Muscle layer of duodenum (tissue), 2 donors: ENCODE results near the gene AMBP.

Experiments
- H3K27ac ChIP-seq: one replicate; pipeline ENCODE4 v1.7.0; 2013; ENCODE audit warnings: mild to moderate bottlenecking, low read length
- H3K27me3 ChIP-seq: one replicate; pipeline ENCODE4 v1.7.0; 2013; ENCODE audit warnings: low read depth, mild to moderate bottlenecking, control low read depth, low read length
- H3K36me3 ChIP-seq, 2 donors: one replicate each; pipeline ENCODE4 v1.7.0; 2013; ENCODE audit warnings: low read length in 2 of 2, control low read depth in 1 of 2, mild to moderate bottlenecking in 1 of 2; ENCODE audit not compliant: insufficient read depth in 2 of 2, control insufficient read depth in 1 of 2
- H3K4me1 ChIP-seq, 2 donors: one replicate each; pipeline ENCODE4 v1.7.0; 2013; ENCODE audit warnings: low read length in 2 of 2, mild to moderate bottlenecking in 2 of 2, control low read depth in 1 of 2, moderate library complexity in 1 of 2; ENCODE audit not compliant: insufficient read depth in 2 of 2, control insufficient read depth in 1 of 2
- H3K4me3 ChIP-seq, 2 donors: one replicate each; pipeline ENCODE4 v1.7.0; 2013; ENCODE audit warnings: low read length in 2 of 2, low read depth in 1 of 2, mild to moderate bottlenecking in 1 of 2
- H3K9me3 ChIP-seq, 2 donors: one replicate each; pipeline ENCODE4 v1.7.0; 2013; ENCODE audit warnings: low read length in 2 of 2, control low read depth in 1 of 2, mild to moderate bottlenecking in 1 of 2; ENCODE audit not compliant: control insufficient read depth in 1 of 2
- donor health status: healthy.

Gene AMBP

DNA sequence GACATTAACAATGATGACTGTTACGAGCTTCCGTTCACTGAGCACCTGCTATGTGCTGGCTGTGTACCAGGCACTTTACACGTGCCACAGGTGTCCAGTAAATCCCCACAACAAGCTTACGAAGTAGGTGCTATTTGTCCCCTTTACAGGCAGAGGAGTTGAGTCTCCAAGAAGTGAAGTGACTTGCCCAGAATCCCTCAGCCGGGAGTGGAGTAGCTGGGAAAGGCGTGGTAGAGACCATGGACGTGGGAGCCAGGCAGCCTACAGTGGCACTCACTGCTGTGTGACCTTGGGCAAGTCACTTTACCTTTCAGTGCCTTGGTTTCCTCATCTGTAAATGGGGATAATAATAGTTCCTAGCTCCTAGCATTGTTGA is 669 bp upstream of the AMBP start:
- no peak overlapping the region for H3K4me3 ChIP-seq
- H3K4me1 ChIP-seq = peaks cover 0 to 3% of the 10 kb centered on the region in 2 donors
- no peak overlapping the region for H3K27ac ChIP-seq
- peaks cover 6% of the 10 kb centered on the region for H3K27me3 ChIP-seq
- H3K36me3 ChIP-seq = no peaks in the 10 kb centered on the region
- H3K9me3 ChIP-seq = no peaks in the 10 kb centered on the region

DNA sequence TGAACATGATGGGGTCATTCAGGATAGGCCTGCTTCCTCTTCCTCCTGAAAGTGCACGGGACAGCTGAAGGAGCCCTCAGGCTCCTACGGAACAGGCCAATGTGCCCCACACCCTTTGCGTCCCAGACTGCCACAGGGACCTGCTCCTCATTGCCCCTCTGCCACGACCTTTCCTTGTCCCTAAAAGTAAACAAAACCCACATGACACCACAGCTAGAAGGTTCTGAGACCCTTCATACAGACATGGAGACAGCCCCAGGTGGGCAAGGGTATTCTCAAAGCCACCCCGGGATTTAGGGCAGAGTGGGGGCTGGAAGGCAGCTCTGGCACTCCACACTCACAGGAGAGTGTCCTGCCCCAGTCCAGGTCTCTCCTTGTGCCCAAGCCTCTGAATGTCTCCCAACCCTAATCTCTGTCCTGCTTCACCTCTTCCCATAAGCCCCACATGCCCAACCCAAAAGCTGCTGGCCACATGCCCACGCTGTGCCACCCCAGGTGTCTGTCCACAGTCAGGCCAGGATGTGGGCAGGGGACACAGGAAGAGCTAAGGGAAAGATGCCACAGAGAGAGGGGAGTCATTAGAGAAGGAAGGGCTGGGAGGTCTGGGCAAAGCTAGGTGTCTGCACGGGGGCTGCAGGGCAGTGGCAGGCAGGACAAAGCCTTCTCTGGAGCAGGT is 800 bp downstream of the AMBP start:
- Histone ChIP-seq H3K4me3 (no peak overlapping the region), H3K9me3 (no peaks in the 10 kb centered on the region), H3K4me1 (peaks cover 0 to 4% of the 10 kb centered on the region in 2 donors), H3K27ac (no peak overlapping the region), H3K27me3 (peaks cover 6% of the 10 kb centered on the region), H3K36me3 (no peaks in the 10 kb centered on the region)

DNA sequence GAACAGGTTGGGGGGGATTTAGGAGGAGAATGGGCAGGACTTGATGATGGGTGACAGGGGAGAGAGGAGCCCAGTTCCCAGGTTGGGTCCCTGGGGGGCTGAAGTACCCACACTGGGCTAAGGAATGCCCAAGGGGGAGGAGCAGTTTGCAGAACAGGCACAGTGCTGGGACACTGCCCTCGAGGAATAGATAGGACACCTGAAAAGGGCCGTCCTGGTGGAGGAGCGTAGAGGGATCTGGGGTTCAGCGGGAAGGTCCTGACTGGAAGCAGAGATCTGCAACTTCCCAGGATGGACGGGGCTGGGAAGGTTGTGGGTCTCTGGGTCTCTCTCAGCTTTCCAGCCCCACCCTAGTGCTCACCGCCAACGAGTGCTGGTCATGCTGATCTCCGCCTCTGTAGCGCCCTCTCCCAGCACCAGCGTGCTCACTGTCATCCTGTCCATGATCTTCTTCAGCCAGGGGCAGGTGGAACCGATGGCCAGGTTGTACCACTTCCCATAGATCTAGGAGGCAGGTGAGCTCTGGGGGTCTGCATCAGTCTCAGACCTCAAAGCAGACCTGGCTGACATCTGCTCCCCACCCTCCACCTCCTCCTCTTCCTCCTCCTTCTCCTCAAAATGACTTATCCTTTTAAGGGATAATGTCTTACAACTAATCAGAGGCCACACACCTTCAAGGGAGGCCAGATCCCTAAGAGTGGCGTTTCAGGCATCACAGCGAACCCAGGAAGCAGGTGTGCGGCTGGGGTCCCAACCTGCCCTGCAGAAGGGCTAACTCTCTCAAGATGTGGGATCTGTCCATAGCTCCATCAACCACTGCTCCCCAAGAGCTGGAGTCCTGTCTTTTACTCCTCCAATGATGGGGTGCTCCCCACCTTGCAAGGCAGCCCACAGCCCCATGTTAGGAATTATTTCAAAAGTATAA is 1.6 kb downstream of the AMBP start:
- Histone ChIP-seq H3K4me1 (peaks cover 0 to 8% of the 10 kb centered on the region in 2 donors), H3K27me3 (peaks cover 6% of the 10 kb centered on the region), H3K9me3 (no peaks in the 10 kb centered on the region), H3K36me3 (no peaks in the 10 kb centered on the region), H3K27ac (no peak overlapping the region), H3K4me3 (no peak overlapping the region)

GRCh38 chr9:114075602-114076001 is 2.5 kb downstream of the AMBP start:
- Histone ChIP-seq H3K4me1 (peaks cover 0 to 8% of the 10 kb centered on the region in 2 donors), H3K27me3 (peaks cover 6% of the 10 kb centered on the region), H3K9me3 (no peaks in the 10 kb centered on the region), H3K36me3 (no peaks in the 10 kb centered on the region), H3K4me3 (no peak overlapping the region), H3K27ac (no peak overlapping the region)

- Histone ChIP-seq H3K27ac (no peak overlapping the region), H3K27me3 (peaks cover 6% of the 10 kb centered on the region), H3K36me3 (no peaks in the 10 kb centered on the region), H3K4me3 (no peak overlapping the region), H3K9me3 (no peaks in the 10 kb centered on the region), H3K4me1 (peaks cover 0 to 8% of the 10 kb centered on the region in 2 donors)
Measured at GRCh38 chr9:114072184-114073140, 5.6 kb downstream of the AMBP start.

DNA sequence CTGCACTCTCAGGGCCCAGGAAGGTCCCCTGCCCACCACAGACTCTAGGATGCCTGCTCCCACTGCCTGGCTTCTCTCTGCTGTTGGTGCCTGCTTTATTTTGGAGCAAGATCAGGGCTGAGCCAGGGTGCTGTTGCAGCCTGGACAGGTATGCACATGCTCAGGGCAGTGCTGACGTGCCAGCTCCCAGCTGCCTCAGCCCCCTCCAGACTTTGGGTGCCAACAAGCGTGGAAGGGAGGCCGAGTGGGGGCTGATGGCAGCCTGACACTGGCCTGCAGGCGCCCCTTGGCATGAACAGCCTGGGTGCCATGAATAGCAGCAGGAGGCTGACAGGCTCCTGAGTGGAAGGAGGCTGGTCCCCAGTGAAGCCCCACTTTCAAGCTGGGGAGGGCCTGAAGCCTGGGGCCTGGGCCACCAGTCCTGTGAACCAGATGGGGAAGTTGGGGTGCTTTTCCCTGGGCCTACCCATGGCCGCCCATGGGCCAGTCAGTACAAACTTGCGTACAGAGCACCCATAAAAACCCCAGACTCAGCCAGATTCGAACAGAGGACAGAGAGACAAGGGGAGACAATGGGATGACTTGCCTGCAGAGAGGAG is 6.8 kb downstream of the AMBP start:
- Histone ChIP-seq H3K4me3 (no peak overlapping the region), H3K36me3 (no peaks in the 10 kb centered on the region), H3K4me1 (peaks cover 0 to 8% of the 10 kb centered on the region in 2 donors), H3K27ac (no peak overlapping the region), H3K27me3 (peaks cover under 1% of the 10 kb centered on the region), H3K9me3 (no peaks in the 10 kb centered on the region)

DNA sequence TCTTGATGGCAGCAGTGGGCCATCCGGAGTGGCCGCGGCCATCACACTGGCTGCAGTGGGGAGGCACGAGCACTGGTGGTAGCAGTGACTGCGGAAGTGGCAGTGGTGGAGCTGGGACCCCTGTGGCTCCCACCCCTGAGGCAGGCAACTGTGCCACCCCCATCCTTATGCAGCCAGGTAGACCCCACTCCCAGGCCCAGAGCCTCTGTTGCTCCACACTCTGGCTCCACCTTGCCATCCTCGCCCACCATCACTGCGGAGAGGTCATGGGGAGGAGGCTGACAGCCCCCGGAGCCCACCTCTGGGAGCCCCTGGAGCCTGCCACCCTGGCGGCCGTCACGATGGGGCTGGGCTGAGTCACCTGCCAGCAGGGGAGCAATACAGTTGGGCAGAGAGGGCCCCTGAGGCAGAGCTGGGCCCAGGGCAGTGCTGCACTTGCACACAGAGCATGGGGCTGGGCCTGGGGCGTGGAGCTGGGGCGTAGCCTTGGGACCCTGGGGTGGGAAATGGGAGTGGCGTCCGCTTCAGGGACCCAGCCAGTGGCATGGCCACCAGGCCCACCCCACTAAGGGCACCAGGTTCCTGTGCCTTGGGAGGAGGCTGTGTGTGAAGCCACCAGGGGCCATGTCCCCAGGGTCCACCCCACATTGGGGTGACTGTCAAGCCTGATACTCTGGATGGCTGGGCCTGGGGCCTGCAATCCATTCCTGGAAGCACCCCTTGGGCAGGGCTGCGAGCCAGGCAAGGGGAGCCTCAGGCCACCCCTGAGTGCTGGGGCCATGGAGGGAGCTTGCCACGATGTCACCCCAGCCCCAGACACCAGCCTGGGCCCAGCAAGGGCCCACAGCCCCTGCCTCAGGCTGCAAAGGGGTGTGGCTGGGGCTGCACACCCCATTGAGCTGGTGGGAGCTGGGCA is 7.7 kb downstream of the AMBP start:
- H3K4me3 ChIP-seq = no peak overlapping the region
- no peak overlapping the region for H3K27ac ChIP-seq
- H3K27me3 ChIP-seq = no peaks in the 10 kb centered on the region
- peaks cover 0 to 8% of the 10 kb centered on the region in 2 donors for H3K4me1 ChIP-seq
- no peaks in the 10 kb centered on the region for H3K9me3 ChIP-seq
- no peaks in the 10 kb centered on the region for H3K36me3 ChIP-seq

GRCh38 chr9:114069476-114070187 is 8.5 kb downstream of the AMBP start:
- Histone ChIP-seq H3K36me3 (no peaks in the 10 kb centered on the region), H3K4me1 (peaks cover 0 to 8% of the 10 kb centered on the region in 2 donors), H3K4me3 (no peak overlapping the region), H3K27me3 (no peaks in the 10 kb centered on the region), H3K27ac (no peak overlapping the region), H3K9me3 (no peaks in the 10 kb centered on the region)

DNA sequence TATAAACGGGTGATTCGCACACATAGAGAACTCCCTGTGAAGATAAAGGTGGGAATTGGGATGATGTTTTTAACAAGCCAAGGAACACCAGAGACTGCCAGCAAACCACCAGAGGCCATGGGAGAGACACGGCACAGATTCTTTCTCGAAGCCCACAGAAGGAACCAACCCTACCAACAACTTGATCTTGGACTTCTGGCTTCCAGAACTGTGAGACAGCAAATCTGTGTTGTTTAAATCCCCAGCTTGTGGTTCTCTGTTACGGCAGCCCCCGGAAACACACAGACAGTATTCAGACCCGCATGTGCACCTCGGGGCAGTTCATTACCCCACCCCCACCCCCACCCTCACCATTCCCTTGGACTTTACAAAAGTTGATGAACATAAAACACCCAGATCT is 12.8 kb downstream of the AMBP start:
- Histone ChIP-seq H3K4me3 (no peak overlapping the region), H3K27ac (no peak overlapping the region), H3K27me3 (no peaks in the 10 kb centered on the region), H3K4me1 (no peaks in the 10 kb centered on the region), H3K36me3 (no peaks in the 10 kb centered on the region), H3K9me3 (no peaks in the 10 kb centered on the region)
